D721Med (cell line): ENCODE measurements around the gene ZNF786.

Experiments used
- DNase-seq: peaks from one replicate; pipeline ENCODE4 v3.0.0; 2011; ENCODE audit warnings: low spot score; ENCODE audit not compliant: insufficient read length
- FAIRE-seq: peaks from 2 replicates; lab custom pipeline; 2011; peaks lifted over from hg19 to GRCh38; lab: Jason Lieb, UNC
- TF ChIP-seq, protein P1 (sequence below): IDR thresholded peaks from 2 replicates; pipeline ENCODE4 v1.5.1; 2012; ENCODE audit warnings: mild to moderate bottlenecking, control low read depth; ENCODE audit not compliant: insufficient read depth; ENCODE audit errors: missing control alignments

The ZNF786 gene

GRCh38 chr7:149077594-149077993 is 12.9 kb downstream of the ZNF786 start:
- no peak for FAIRE-seq
- TF ChIP-seq, protein P1, sequence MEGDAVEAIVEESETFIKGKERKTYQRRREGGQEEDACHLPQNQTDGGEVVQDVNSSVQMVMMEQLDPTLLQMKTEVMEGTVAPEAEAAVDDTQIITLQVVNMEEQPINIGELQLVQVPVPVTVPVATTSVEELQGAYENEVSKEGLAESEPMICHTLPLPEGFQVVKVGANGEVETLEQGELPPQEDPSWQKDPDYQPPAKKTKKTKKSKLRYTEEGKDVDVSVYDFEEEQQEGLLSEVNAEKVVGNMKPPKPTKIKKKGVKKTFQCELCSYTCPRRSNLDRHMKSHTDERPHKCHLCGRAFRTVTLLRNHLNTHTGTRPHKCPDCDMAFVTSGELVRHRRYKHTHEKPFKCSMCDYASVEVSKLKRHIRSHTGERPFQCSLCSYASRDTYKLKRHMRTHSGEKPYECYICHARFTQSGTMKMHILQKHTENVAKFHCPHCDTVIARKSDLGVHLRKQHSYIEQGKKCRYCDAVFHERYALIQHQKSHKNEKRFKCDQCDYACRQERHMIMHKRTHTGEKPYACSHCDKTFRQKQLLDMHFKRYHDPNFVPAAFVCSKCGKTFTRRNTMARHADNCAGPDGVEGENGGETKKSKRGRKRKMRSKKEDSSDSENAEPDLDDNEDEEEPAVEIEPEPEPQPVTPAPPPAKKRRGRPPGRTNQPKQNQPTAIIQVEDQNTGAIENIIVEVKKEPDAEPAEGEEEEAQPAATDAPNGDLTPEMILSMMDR = no peak
- DNase-seq = no peak

GRCh38 chr7:149075286-149075685 is 15.2 kb downstream of the ZNF786 start:
- DNase-seq (no peak), FAIRE-seq (no peak)
- TF ChIP-seq, protein P1 = no peak

- TF ChIP-seq, protein P1 = no peak
- DNase-seq = no peak
Measured at GRCh38 chr7:149074116-149074885, 16.2 kb downstream of the ZNF786 start.

DNA sequence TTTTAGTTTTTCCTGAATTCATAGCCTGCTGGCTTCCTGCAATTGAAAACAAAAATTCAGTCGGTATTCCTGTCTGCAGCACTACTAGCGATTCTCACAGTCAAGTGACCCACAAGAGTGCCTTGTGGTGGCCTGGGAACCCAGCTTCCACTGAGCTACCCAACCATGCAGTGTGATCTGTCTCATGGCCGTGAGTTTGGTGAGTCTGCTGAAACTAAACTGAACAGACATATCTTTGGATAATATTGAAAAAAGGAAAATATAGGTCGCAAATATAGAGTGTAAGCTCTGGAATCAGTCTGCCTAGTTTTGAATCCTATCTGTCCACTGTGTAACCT is 18.1 kb downstream of the ZNF786 start:
- FAIRE-seq = no peak

More at GRCh38 chr7:149074116-149074885, 16.2 kb downstream of the ZNF786 start:
- FAIRE-seq = no peak

GRCh38 chr7:149071641-149072437 is 18.7 kb downstream of the ZNF786 start:
- DNase-seq (no peak), FAIRE-seq (no peak)
- TF ChIP-seq, protein P1 = no peak

More for the DNA sequence above, 18.1 kb downstream of the ZNF786 start:
- TF ChIP-seq, protein P1 = no peak
- no peak for DNase-seq

- no peak for DNase-seq
- no peak for FAIRE-seq
- TF ChIP-seq, protein P1 = no peak
Measured at GRCh38 chr7:149071182-149071635, 19.3 kb downstream of the ZNF786 start.
